ENCODE results near the gene OR2L13.

DNA sequence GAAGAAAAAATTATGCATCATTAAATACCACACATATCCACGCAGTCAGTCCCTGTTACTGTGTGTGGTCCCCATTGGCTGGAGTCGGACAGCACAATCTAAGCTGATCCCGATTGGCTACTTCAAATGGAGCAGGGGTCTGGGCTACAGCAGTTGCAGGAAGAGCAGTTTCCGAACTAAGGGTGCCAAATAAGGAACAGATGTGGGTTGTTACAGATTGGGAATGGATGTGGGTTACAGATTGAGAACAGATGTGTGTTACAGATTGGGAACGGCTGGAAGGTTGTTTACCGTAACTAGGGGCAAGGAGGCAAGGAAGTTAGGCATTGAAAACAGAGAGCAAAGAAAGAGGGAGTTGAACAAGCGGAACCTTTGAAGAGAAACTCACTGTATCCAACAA, 19.9 kb downstream of the OR2L13 start:
- TF ChIP-seq, protein P1, sequence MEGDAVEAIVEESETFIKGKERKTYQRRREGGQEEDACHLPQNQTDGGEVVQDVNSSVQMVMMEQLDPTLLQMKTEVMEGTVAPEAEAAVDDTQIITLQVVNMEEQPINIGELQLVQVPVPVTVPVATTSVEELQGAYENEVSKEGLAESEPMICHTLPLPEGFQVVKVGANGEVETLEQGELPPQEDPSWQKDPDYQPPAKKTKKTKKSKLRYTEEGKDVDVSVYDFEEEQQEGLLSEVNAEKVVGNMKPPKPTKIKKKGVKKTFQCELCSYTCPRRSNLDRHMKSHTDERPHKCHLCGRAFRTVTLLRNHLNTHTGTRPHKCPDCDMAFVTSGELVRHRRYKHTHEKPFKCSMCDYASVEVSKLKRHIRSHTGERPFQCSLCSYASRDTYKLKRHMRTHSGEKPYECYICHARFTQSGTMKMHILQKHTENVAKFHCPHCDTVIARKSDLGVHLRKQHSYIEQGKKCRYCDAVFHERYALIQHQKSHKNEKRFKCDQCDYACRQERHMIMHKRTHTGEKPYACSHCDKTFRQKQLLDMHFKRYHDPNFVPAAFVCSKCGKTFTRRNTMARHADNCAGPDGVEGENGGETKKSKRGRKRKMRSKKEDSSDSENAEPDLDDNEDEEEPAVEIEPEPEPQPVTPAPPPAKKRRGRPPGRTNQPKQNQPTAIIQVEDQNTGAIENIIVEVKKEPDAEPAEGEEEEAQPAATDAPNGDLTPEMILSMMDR (IDR thresholded peaks at IDR 0.05), result no peak
- no peak for TF ChIP-seq POLR2A (IDR thresholded peaks at IDR 0.05)
